K562 (cell line): Measurements from ENCODE around the gene TMEM174. TPM values are rescaled to one million over a fixed set of nuclear protein-coding genes. Genes with fewer than 3 reads are reported as not detected.

Experiments used
- ATAC-seq: fragments of 200-7000 bp; cut with Tn5 transposase; 3 replicates; pipeline ENCODE4 v1.9.1; 2020; ENCODE audit warnings: moderate library complexity
- BruUV-seq: library from RNA; stranded (reverse); fragments of 400-500 nt; replicated peaks from 2 replicates; lab custom pipeline; 2021; lab: Mats Ljungman, UMichigan
- CTCF ChIA-PET: fragments of 300-600 bp; formaldehyde crosslinking; extraction: SDS; loops from one replicate; lab custom pipeline; 2021; ENCODE audit warnings: low intra/inter-chr PET ratio; lab: Yijun Ruan, JAX
- POLR2A ChIA-PET: fragments of 300-600, 350-650 bp; sonication (Branson Sonifier 250); formaldehyde crosslinking; extraction: SDS; loops from one replicate; lab custom pipeline; 2021; ENCODE audit warnings: antibody characterized with exemption, inconsistent platforms; lab: Yijun Ruan, JAX
- DNase-seq, 4 experiments: peaks; one replicate each; pipeline versions ENCODE4 v3.0.0 to v3.0.0-alpha.2; 2011 to 2018; ENCODE audit warnings: low spot score in 3 of 4, mixed read lengths in 3 of 4; ENCODE audit errors: extremely low read depth in 1 of 4
- FAIRE-seq: peaks from 2 replicates; lab custom pipeline; 2011; peaks lifted over from hg19 to GRCh38; lab: Jason Lieb, UNC
- H2AFZ ChIP-seq: 2 replicates; pipeline ENCODE4 v1.6.0; 2011; ENCODE audit warnings: low read depth, low read length, control low read depth, inconsistent platforms
- H3K27ac ChIP-seq: fragments of 200-600 bp; 3 replicates; pipeline ENCODE4 v1.8.0; 2011; ENCODE audit warnings: low read depth, mild to moderate bottlenecking, control low read depth, inconsistent platforms, low read length, moderate library complexity, mixed read lengths; ENCODE audit errors: extremely low read depth
- H3K27me3 ChIP-seq, 2 experiments: fragments of 300-600 bp in 1 of 2; 2 replicates in 1 of 2; 3 replicates in 1 of 2; pipeline versions ENCODE4 v1.6.0 to v1.8.0; 2011; ENCODE audit warnings: inconsistent platforms in 2 of 2, low read length in 2 of 2, mild to moderate bottlenecking in 1 of 2, mixed read lengths in 1 of 2, moderate library complexity in 1 of 2; ENCODE audit not compliant: control insufficient read depth in 2 of 2, insufficient read depth in 2 of 2
- H3K36me3 ChIP-seq: fragments of 300-600 bp; 3 replicates; pipeline ENCODE4 v1.8.0; 2011; ENCODE audit warnings: mild to moderate bottlenecking, low read length, inconsistent platforms; ENCODE audit not compliant: control insufficient read depth, insufficient read depth
- H3K4me1 ChIP-seq, 2 experiments: fragments of 200-600 bp in 1 of 2; replicated peaks in 1 of 2; 2 replicates in 1 of 2; 3 replicates in 1 of 2; pipeline versions ENCODE4 v1.5.1 to v1.8.0; 2011; ENCODE audit warnings: inconsistent platforms in 2 of 2, low read length in 2 of 2, mild to moderate bottlenecking in 1 of 2, mixed read lengths in 1 of 2, moderate library complexity in 1 of 2; ENCODE audit not compliant: control insufficient read depth in 2 of 2, insufficient read depth in 2 of 2
- H3K4me2 ChIP-seq: 2 replicates; pipeline ENCODE4 v1.6.1; 2011; ENCODE audit warnings: low read length, control low read depth, inconsistent platforms, mixed read lengths; ENCODE audit not compliant: insufficient read depth
- H3K4me3 ChIP-seq: fragments of 200-600 bp; sonication (generic), shearing (Covaris generic); 2 replicates; pipeline ENCODE4 v1.5.1; 2016; ENCODE audit warnings: control low read depth, inconsistent platforms
- H3K79me2 ChIP-seq: fragments of 200-600 bp; 3 replicates; pipeline ENCODE4 v1.8.0; 2011; ENCODE audit warnings: low read length, inconsistent platforms; ENCODE audit not compliant: control insufficient read depth, insufficient read depth
- H3K9ac ChIP-seq, 2 experiments: 2 replicates each; pipeline versions ENCODE4 v1.6.0 to v1.6.1; 2011; ENCODE audit warnings: low read depth in 2 of 2, low read length in 2 of 2, control low read depth in 1 of 2, inconsistent platforms in 1 of 2, mild to moderate bottlenecking in 1 of 2, mixed read lengths in 1 of 2; ENCODE audit not compliant: insufficient read depth in 1 of 2
- H3K9me1 ChIP-seq: one replicate; pipeline ENCODE4 v1.6.0; 2011; ENCODE audit warnings: inconsistent platforms, mild to moderate bottlenecking, low read length, moderate library complexity; ENCODE audit not compliant: control insufficient read depth, insufficient read depth
- H3K9me3 ChIP-seq: replicated peaks from 2 replicates; pipeline ENCODE4 v1.5.1; 2011; ENCODE audit warnings: low read depth, low read length, inconsistent platforms; ENCODE audit not compliant: control insufficient read depth, insufficient read depth
- H4K20me1 ChIP-seq: replicated peaks from 2 replicates; pipeline ENCODE4 v1.6.1; 2011; ENCODE audit warnings: low read length, inconsistent platforms, mixed read lengths; ENCODE audit not compliant: control insufficient read depth, insufficient read depth
- ARID3A ChIP-seq: IDR thresholded peaks from 2 replicates; pipeline ENCODE4 v1.6.1; 2012; ENCODE audit warnings: low read depth, low read length, improper control_type of control experiment, borderline replicate concordance
- ARID4B ChIP-seq: sonication (generic); formaldehyde crosslinking; IDR thresholded peaks from 2 replicates; pipeline ENCODE4 v1.8.0; 2022; ENCODE audit warnings: mild to moderate bottlenecking, missing genetic modification reagents
- ESRRB ChIP-seq: fragments of 250-450 bp; sonication (Bioruptor Pico); IDR thresholded peaks from 2 replicates; pipeline ENCODE4 v1.5.0; 2020; ENCODE audit warnings: mild to moderate bottlenecking, moderate library complexity, borderline replicate concordance
- GABPB2 ChIP-seq: fragments of 250-450 bp; sonication (Bioruptor Pico); conservative IDR thresholded peaks from 2 replicates; pipeline ENCODE4 v1.5.1; 2021; ENCODE audit warnings: mild to moderate bottlenecking
- HOMEZ ChIP-seq: fragments of 250-450 bp; sonication (Bioruptor Pico); IDR thresholded peaks from 2 replicates; pipeline ENCODE4 v1.4.0; 2020; ENCODE audit warnings: mild to moderate bottlenecking, moderate library complexity
- KAT7 ChIP-seq: sonication (generic); formaldehyde crosslinking; IDR thresholded peaks from 2 replicates; pipeline ENCODE4 v1.8.0; 2022; ENCODE audit warnings: missing genetic modification reagents, mild to moderate bottlenecking, borderline replicate concordance
- MCM7 ChIP-seq, 2 experiments: fragments of 450-650 bp; IDR thresholded peaks; 2 replicates each; pipeline ENCODE4 v1.6.1; 2016 to 2018
- NCOA6 ChIP-seq: fragments of 450-650 bp; IDR thresholded peaks from 2 replicates; pipeline ENCODE4 v1.6.1; 2017; ENCODE audit warnings: mild to moderate bottlenecking
- POLR2AphosphoS2 ChIP-seq: IDR thresholded peaks from 2 replicates; pipeline ENCODE4 v1.6.1; 2012; ENCODE audit warnings: low read length, improper control_type of control experiment
- SUPT5H ChIP-seq: fragments of 450-650 bp; IDR thresholded peaks from 2 replicates; pipeline ENCODE4 v1.6.1; 2016
- TAF9B ChIP-seq: fragments of 450-650 bp; IDR thresholded peaks from 2 replicates; pipeline ENCODE4 v1.6.1; 2018; ENCODE audit warnings: mild to moderate bottlenecking; ENCODE audit not compliant: partially characterized antibody
- ZBTB33 ChIP-seq: sonication (generic); formaldehyde crosslinking; IDR thresholded peaks from 2 replicates; pipeline ENCODE4 v1.8.1; 2023; ENCODE audit warnings: mild to moderate bottlenecking, missing genetic modification reagents
- ZFPM2 ChIP-seq: fragments of 250-450 bp; sonication (Bioruptor Pico); IDR thresholded peaks from 2 replicates; pipeline ENCODE4 v1.5.1; 2022; ENCODE audit warnings: mild to moderate bottlenecking
- ZNF174 ChIP-seq: fragments of 250-450 bp; sonication (Bioruptor Pico); IDR thresholded peaks from 2 replicates; pipeline ENCODE4 v1.4.0; 2020; ENCODE audit warnings: mild to moderate bottlenecking
- WGBS: fragments of 100-300 bp; shearing (Covaris generic); methylation state at CpG from one replicate; pipeline ENCODE4 v1.1.6; 2016; ENCODE audit warnings: low coverage, mixed read lengths; ENCODE audit not compliant: insufficient coverage; ENCODE audit errors: missing lambda C conversion rate; 5-methylcytosine and 5-hydroxymethylcytosine counted together
- in situ Hi-C: fragments of 300-500 bp; cut with MboI; formaldehyde crosslinking; loops from 4 replicates; pipeline ENCODE4 v1.15.0; 2018; ENCODE audit warnings: inconsistent platforms, mixed read lengths
- intact Hi-C: fragments of 100-400 bp; cut with micrococcal nuclease; formaldehyde crosslinking; loops from 2 replicates; pipeline ENCODE4 v1.14.2; 2022
- polyA plus RNA-seq, 8 experiments: library from polyadenylated mRNA; depleted of rRNA in 4 of 8; stranded (reverse) in 5 of 8; unstranded in 3 of 8; fragments of >200 nt; fragmentation: Nextera tagmentation in 2 of 8; fragmentation: Illumina TruSeq in 1 of 8; extraction: Ambion mirVana in 2 of 8; extraction: Trizol in 1 of 8; gene quantifications; 2 replicates each; pipeline versions ENCODE4 v1.2.1 to v1.2.3, GENCODE V29; 2011 to 2014; ENCODE audit warnings: inconsistent platforms in 1 of 8, missing spikeins in 1 of 8
- total RNA-seq, 7 experiments: library from RNA; depleted of rRNA in 6 of 7; stranded (reverse); fragments of >200 nt in 6 of 7; fragmentation: Illumina TruSeq in 2 of 7; extraction: Trizol in 2 of 7; gene quantifications; 2 replicates each; pipeline versions ENCODE4 v1.2.1 to v1.2.3, GENCODE V29; 2011 to 2021; ENCODE audit warnings: low replicate concordance in 1 of 7

TMEM174 gene
- total and polyA plus RNA-seq, 9 of the 15 experiments (the other 6 are each of a cell fraction or from before 2014, with no cell fraction given), result not detected

GRCh38 chr5:73214306-73214705, 41.3 kb downstream of the TMEM174 start:
- no peak overlapping the region for H2AFZ ChIP-seq
- FAIRE-seq (no peak), ATAC-seq (no peak), DNase-seq (no peak)
- H3K4me2 ChIP-seq, result no peak overlapping the region
- in situ Hi-C loops, result no loop called here
- 0% methylated on average over 4 of the region's 4 CpGs for WGBS
- TF ChIP-seq TAF9B, result no peak
- no peak for TF ChIP-seq MCM7 (IDR thresholded peaks at IDR 0.05)
- TF ChIP-seq ESRRB, result no peak
- no peak for TF ChIP-seq KAT7 (CRISPR knock-in tag)
- TF ChIP-seq NCOA6, result no peak
- TF ChIP-seq GABPB2 (CRISPR knock-in tag), result no peak
- no peak for TF ChIP-seq ARID3A
- TF ChIP-seq SUPT5H, result no peak
- no peak for TF ChIP-seq ARID4B (CRISPR knock-in tag)
- no peak for TF ChIP-seq ZFPM2
- TF ChIP-seq ZBTB33 (CRISPR knock-in tag), result no peak
- no peak for TF ChIP-seq ZNF174 (CRISPR knock-in tag)
- no peak for TF ChIP-seq POLR2AphosphoS2
- TF ChIP-seq HOMEZ (CRISPR knock-in tag), result no peak
- H3K27me3 ChIP-seq, result peaks cover 15 to 35% of the 10 kb centered on the region in 2 experiments
- no TSS peak for BruUV-seq
- H4K20me1 ChIP-seq, result 0 out of 2 replicates have a peak, but pooled peaks cover 4% of the 10 kb centered on the region
- no peaks in the 10 kb centered on the region; the same call in 1 of the 2 replicates for H3K9me3 ChIP-seq
- no peak overlapping the region for H3K27ac ChIP-seq
- H3K9me1 ChIP-seq, result no peaks in the 10 kb centered on the region
- no peak overlapping the region for H3K9ac ChIP-seq
- ChIA-PET POLR2A (interaction anchor here (0.7 kb wide), 1 partner anchor 777 kb away, joined by 3 read pairs; no protein-coding TSS in a partner anchor), CTCF (no interaction called here)
- H3K79me2 ChIP-seq, result no peaks in the 10 kb centered on the region
- no peak overlapping the region for H3K4me3 ChIP-seq
- H3K4me1 ChIP-seq, result peaks cover 5 to 10% of the 10 kb centered on the region in 2 experiments; a peak in 3 of 5 replicates
- intact Hi-C loops, result no loop called here
- H3K36me3 ChIP-seq, result no peaks in the 10 kb centered on the region
